OCI-LY1 (cell line): ENCODE measurements around the gene LRRC36.

Source experiments
- H2AFZ ChIP-seq: fragments of 200-600 bp; sonication (generic), shearing (Covaris generic); 2 replicates; pipeline ENCODE4 v1.6.0; 2014; ENCODE audit warnings: antibody characterized with exemption, mild to moderate bottlenecking, low read length
- H3F3A ChIP-seq: fragments of 200-600 bp; sonication (generic), shearing (Covaris generic); 2 replicates; pipeline ENCODE4 v1.6.0; 2014; ENCODE audit warnings: mild to moderate bottlenecking, antibody characterized with exemption, low read length, moderate library complexity; ENCODE audit not compliant: insufficient read depth
- H3K27ac ChIP-seq: fragments of 200-600 bp; sonication (generic); 2 replicates; pipeline ENCODE4 v1.5.1; 2014; ENCODE audit warnings: low read length, mixed run types, mild to moderate bottlenecking, low read depth; ENCODE audit not compliant: poor library complexity, severe bottlenecking
- H3K27me3 ChIP-seq: fragments of 200-600 bp; sonication (generic); 2 replicates; pipeline ENCODE4 v1.6.0; 2014; ENCODE audit warnings: antibody characterized with exemption, mild to moderate bottlenecking, low read length, moderate library complexity; ENCODE audit not compliant: insufficient read depth
- H3K36me3 ChIP-seq: fragments of 200-600 bp; sonication (generic); 2 replicates; pipeline ENCODE4 v1.6.1; 2014; ENCODE audit warnings: mild to moderate bottlenecking, antibody characterized with exemption, low read length, moderate library complexity, mixed read lengths; ENCODE audit not compliant: insufficient read depth
- H3K4me1 ChIP-seq: fragments of 200-600 bp; sonication (generic); 2 replicates; pipeline ENCODE4 v1.5.1; 2014; ENCODE audit warnings: mild to moderate bottlenecking, low read length, moderate library complexity; ENCODE audit not compliant: insufficient read depth, severe bottlenecking
- H3K4me2 ChIP-seq: fragments of 200-600 bp; sonication (generic), shearing (Covaris generic); 2 replicates; pipeline ENCODE4 v1.6.1; 2014; ENCODE audit warnings: low read length
- H3K4me3 ChIP-seq: fragments of 200-600 bp; sonication (generic); 2 replicates; pipeline ENCODE4 v1.5.1; 2014; ENCODE audit warnings: low read length, low read depth, mild to moderate bottlenecking, mixed read lengths; ENCODE audit not compliant: poor library complexity, severe bottlenecking
- H3K79me2 ChIP-seq: fragments of 200-600 bp; shearing (Covaris generic); 2 replicates; pipeline ENCODE4 v1.6.1; 2016; ENCODE audit warnings: mixed run types, low read length, mixed read lengths; ENCODE audit not compliant: insufficient read depth
- H3K9ac ChIP-seq: fragments of 200-600 bp; sonication (generic), shearing (Covaris generic); 2 replicates; pipeline ENCODE4 v1.6.1; 2014; ENCODE audit warnings: mild to moderate bottlenecking, low read length, mixed read lengths
- H3K9me2 ChIP-seq: fragments of 200-600 bp; sonication (generic), shearing (Covaris generic); 2 replicates; pipeline ENCODE4 v1.6.1; 2014; ENCODE audit warnings: low read depth, mild to moderate bottlenecking, low read length, mixed read lengths
- H3K9me3 ChIP-seq: fragments of 200-600 bp; shearing (Covaris generic); 2 replicates; pipeline ENCODE4 v1.6.1; 2014; ENCODE audit warnings: low read length, mixed read lengths
- H4K20me1 ChIP-seq: fragments of 200-600 bp; sonication (generic), shearing (Covaris generic); 2 replicates; pipeline ENCODE4 v1.6.0; 2016; ENCODE audit warnings: mild to moderate bottlenecking, low read length; ENCODE audit not compliant: insufficient read depth
- EZH2 ChIP-seq: fragments of 200-600 bp; sonication (generic), shearing (Covaris generic); IDR thresholded peaks from 2 replicates; pipeline ENCODE4 v1.8.0; 2017; ENCODE audit warnings: borderline replicate concordance, mixed run types, mild to moderate bottlenecking, antibody characterized with exemption, low read length, moderate library complexity, mixed read lengths
- TF ChIP-seq, protein P1 (sequence below): fragments of 200-600 bp; sonication (generic), shearing (Covaris generic); IDR thresholded peaks from 2 replicates; pipeline ENCODE4 v1.5.1; 2017; ENCODE audit warnings: mild to moderate bottlenecking, antibody characterized with exemption, low read length, moderate library complexity, mixed read lengths

Gene LRRC36

DNA sequence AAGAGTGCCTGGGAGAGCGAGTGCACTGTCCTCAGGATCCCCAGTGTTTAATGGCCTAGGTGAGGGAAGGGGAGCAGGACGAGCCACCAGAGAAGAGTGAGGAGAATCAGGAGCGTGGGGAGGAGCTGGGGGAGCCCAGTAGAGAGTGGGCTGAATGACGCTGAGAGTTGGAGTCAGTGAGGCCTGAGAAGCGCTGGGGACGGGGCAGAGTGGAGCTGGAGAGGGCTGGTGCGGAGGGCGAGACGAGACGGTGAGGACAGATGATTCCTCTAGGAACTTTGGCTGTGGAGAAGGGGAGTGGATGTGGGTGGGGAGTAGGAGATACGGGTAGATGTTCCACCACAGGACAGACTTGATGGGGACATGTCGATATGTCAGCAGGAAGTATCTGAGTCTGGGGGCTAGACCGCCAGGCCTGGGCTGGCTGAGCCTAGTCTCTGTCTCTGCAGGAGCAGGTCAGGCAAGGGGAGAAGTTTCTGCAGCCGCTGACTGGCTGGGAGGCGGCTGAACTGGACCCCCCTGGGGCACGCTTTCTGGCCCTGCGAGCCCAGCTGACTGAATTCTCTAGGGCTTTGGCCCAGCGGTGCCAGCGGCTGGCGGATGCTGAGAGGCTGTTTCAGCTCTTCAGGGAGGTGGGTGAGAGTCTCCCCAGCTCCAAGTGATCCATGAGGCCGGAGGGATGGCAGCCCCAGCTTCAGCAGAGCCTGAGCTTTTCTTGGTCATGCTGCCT is 42.6 kb upstream of the LRRC36 start:
- H4K20me1 ChIP-seq, result no peaks in the 10 kb centered on the region
- H2AFZ ChIP-seq, result no peak overlapping the region
- H3K27ac ChIP-seq, result no peak overlapping the region
- H3K79me2 ChIP-seq, result no peaks in the 10 kb centered on the region
- no peaks in the 10 kb centered on the region for H3K36me3 ChIP-seq
- no peak for TF ChIP-seq EZH2
- TF ChIP-seq, protein P1, sequence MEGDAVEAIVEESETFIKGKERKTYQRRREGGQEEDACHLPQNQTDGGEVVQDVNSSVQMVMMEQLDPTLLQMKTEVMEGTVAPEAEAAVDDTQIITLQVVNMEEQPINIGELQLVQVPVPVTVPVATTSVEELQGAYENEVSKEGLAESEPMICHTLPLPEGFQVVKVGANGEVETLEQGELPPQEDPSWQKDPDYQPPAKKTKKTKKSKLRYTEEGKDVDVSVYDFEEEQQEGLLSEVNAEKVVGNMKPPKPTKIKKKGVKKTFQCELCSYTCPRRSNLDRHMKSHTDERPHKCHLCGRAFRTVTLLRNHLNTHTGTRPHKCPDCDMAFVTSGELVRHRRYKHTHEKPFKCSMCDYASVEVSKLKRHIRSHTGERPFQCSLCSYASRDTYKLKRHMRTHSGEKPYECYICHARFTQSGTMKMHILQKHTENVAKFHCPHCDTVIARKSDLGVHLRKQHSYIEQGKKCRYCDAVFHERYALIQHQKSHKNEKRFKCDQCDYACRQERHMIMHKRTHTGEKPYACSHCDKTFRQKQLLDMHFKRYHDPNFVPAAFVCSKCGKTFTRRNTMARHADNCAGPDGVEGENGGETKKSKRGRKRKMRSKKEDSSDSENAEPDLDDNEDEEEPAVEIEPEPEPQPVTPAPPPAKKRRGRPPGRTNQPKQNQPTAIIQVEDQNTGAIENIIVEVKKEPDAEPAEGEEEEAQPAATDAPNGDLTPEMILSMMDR, result no peak
- no peaks in the 10 kb centered on the region for H3K9me3 ChIP-seq
- H3K4me2 ChIP-seq, result no peak overlapping the region
- no peak overlapping the region for H3K4me3 ChIP-seq
- no peaks in the 10 kb centered on the region for H3K27me3 ChIP-seq
- H3K4me1 ChIP-seq, result no peaks in the 10 kb centered on the region
- no peak overlapping the region for H3K9ac ChIP-seq
- no peaks in the 10 kb centered on the region for H3F3A ChIP-seq
- no peaks in the 10 kb centered on the region for H3K9me2 ChIP-seq

DNA sequence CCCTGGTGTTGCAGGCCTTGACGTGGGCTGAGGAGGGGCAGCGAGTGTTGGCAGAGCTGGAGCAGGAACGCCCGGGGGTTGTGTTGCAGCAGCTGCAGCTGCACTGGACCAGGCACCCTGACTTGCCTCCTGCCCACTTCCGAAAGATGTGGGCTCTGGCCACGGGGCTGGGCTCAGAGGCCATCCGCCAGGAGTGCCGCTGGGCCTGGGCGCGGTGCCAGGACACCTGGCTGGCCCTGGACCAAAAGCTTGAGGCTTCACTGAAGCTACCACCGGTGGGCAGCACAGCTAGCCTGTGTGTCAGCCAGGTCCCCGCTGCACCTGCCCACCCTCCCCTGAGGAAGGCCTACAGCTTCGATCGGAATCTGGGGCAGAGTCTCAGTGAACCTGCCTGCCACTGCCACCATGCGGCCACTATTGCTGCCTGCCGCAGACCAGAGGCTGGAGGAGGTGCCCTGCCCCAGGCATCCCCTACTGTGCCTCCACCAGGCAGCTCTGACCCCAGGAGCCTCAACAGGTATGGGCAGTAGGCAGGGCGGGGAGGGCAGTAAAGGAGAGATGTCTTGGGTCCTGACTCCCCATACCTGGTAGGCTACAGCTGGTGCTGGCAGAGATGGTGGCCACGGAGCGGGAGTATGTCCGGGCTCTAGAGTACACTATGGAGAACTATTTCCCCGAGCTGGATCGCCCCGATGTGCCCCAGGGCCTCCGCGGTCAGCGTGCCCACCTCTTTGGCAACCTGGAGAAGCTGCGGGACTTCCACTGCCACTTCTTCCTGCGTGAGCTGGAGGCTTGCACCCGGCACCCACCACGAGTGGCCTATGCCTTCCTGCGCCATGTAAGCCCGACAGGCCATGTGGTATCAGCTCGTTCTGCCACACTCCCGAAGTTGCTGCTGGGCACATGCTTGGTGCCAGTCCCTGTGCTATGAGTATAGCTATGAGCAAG is 41.6 kb upstream of the LRRC36 start:
- no peak overlapping the region for H3K27ac ChIP-seq
- TF ChIP-seq, protein P1, result peak; percentile 64
- no peak for TF ChIP-seq EZH2
- no peak overlapping the region for H3K4me2 ChIP-seq
- H3K4me1 ChIP-seq, result no peaks in the 10 kb centered on the region
- no peaks in the 10 kb centered on the region for H3K36me3 ChIP-seq
- H3F3A ChIP-seq, result no peaks in the 10 kb centered on the region
- H2AFZ ChIP-seq, result no peak overlapping the region
- H3K9ac ChIP-seq, result no peak overlapping the region
- H3K9me3 ChIP-seq, result no peaks in the 10 kb centered on the region
- no peak overlapping the region for H3K4me3 ChIP-seq
- H3K79me2 ChIP-seq, result no peaks in the 10 kb centered on the region
- H3K9me2 ChIP-seq, result no peaks in the 10 kb centered on the region
- no peaks in the 10 kb centered on the region for H4K20me1 ChIP-seq
- no peaks in the 10 kb centered on the region for H3K27me3 ChIP-seq

- Histone ChIP-seq H3K27ac (no peak overlapping the region), H3K79me2 (no peaks in the 10 kb centered on the region), H3K9me3 (no peaks in the 10 kb centered on the region), H3K4me3 (no peak overlapping the region), H2AFZ (no peak overlapping the region), H3K9me2 (no peaks in the 10 kb centered on the region), H3K4me1 (no peaks in the 10 kb centered on the region), H4K20me1 (no peaks in the 10 kb centered on the region), H3K27me3 (no peaks in the 10 kb centered on the region), H3K4me2 (no peak overlapping the region), H3K36me3 (no peaks in the 10 kb centered on the region), H3F3A (no peaks in the 10 kb centered on the region), H3K9ac (no peak overlapping the region)
- no peak for TF ChIP-seq EZH2
- TF ChIP-seq, protein P1, result no peak
Observed at GRCh38 chr16:67286441-67287235, 40.0 kb upstream of the LRRC36 start.
